Stromal cell of bone marrow (primary cell): ENCODE data around the gene ASB10.

Experiments
- DNase-seq: peaks from one replicate; pipeline ENCODE4 v3.0.0-alpha.2; 2012; ENCODE audit warnings: low read depth

ASB10 gene

GRCh38 chr7:151210087-151210854 is 23.2 kb upstream of the ASB10 start, which contains the start of gene H2BK1:
TSS of gene H2BK1 (minus strand) at chr7:151210488. CDS start at chr7:151210318, 170 bp downstream.
- DNase-seq: no peak

GRCh38 chr7:151209588-151209987 is 22.5 kb upstream of the ASB10 start:
- DNase-seq: no peak

GRCh38 chr7:151208253-151208862 is 21.3 kb upstream of the ASB10 start:
- no peak for DNase-seq

GRCh38 chr7:151207804-151208203 is 20.8 kb upstream of the ASB10 start:
- no peak for DNase-seq

GRCh38 chr7:151207315-151207714 is 20.3 kb upstream of the ASB10 start:
- DNase-seq: no peak

- DNase-seq: no peak
These were observed 19.9 kb upstream of the ASB10 start for GRCh38 chr7:151206914-151207313.

- no peak for DNase-seq
These were observed 18.7 kb upstream of the ASB10 start for GRCh38 chr7:151205730-151206129.

- DNase-seq: no peak
These were observed 17.5 kb upstream of the ASB10 start for GRCh38 chr7:151204383-151205032.

GRCh38 chr7:151202836-151203235 is 15.8 kb upstream of the ASB10 start:
- DNase-seq: no peak

- no peak for DNase-seq
These were observed 14.7 kb upstream of the ASB10 start for GRCh38 chr7:151201751-151202150.

- no peak for DNase-seq
These were observed 14.3 kb upstream of the ASB10 start for GRCh38 chr7:151201344-151201743.

- no peak for DNase-seq
These were observed 12.1 kb upstream of the ASB10 start for GRCh38 chr7:151198945-151199848.

GRCh38 chr7:151197932-151198331 is 10.9 kb upstream of the ASB10 start:
- DNase-seq: no peak

GRCh38 chr7:151195616-151196450 is 8.8 kb upstream of the ASB10 start:
- DNase-seq: no peak

GRCh38 chr7:151194188-151194587 is 7.1 kb upstream of the ASB10 start:
- DNase-seq: no peak

GRCh38 chr7:151193203-151193978 is 6.3 kb upstream of the ASB10 start:
- DNase-seq: no peak

- no peak for DNase-seq
These were observed 5.0 kb upstream of the ASB10 start for GRCh38 chr7:151192002-151192539.

- DNase-seq: no peak
These were observed 4.5 kb upstream of the ASB10 start for GRCh38 chr7:151191544-151191943.

GRCh38 chr7:151189038-151189437 is 2.0 kb upstream of the ASB10 start:
- no peak for DNase-seq

GRCh38 chr7:151188252-151188542 is 1.1 kb upstream of the ASB10 start:
- DNase-seq: no peak
